ENCODE results near the gene KLF17.

KLF17 gene

DNA sequence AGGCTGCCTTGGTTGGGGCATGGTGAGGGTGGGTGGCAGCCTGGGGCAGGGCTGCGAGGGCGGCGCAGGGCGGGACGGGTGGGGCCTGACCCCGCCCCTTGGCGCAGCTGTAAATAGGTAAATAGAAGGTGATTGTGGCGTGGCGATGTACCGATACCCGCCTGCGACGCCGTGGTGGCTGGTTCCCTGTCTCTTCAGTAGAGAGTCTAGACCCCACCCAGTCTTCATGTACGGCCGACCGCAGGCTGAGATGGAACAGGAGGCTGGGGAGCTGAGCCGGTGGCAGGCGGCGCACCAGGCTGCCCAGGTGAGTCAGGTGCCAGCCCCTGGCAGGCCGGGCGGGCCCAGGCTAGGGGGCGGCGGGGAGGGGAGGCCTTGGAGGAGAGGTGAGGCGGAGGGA, at the start of gene KLF17:
TSS of gene KLF17 (plus strand) at position 140 of the 400 bp plus-strand sequence. CDS start at position 227, 87 bp downstream.
- H3K4me3 ChIP-seq (ENCODE audit: low read length), result no peak within 1 kb of the TSS
- no peaks in the 10 kb centered on the region; the same call in 1 of the 2 replicates for H3K27me3 ChIP-seq (ENCODE audit: control insufficient read depth, insufficient read depth, low read length)
- H3K36me3 ChIP-seq (ENCODE audit: control insufficient read depth, insufficient read depth, low read length), result no peaks in the 10 kb centered on the region
- no CpG with 5 or more reads among the region's 25 CpGs for WGBS (ENCODE audit: insufficient coverage, insufficient read length)
- no peaks in the 10 kb centered on the region for H3K4me1 ChIP-seq (ENCODE audit: control insufficient read depth, insufficient read depth, low read length)
- H3K9me3 ChIP-seq (ENCODE audit: control insufficient read depth, insufficient read depth, low read length), result no peaks in the 10 kb centered on the region
- no peak for DNase-seq (ENCODE audit: low read depth, low spot score)
- H3K27ac ChIP-seq (ENCODE audit: low read length), result no peak within 1 kb of the TSS

GRCh38 chr1:44071461-44071860, 47.2 kb upstream of the KLF17 start:
- Histone ChIP-seq H3K4me1 (ENCODE audit: control insufficient read depth, insufficient read depth, low read length) (no peaks in the 10 kb centered on the region), H3K4me3 (ENCODE audit: low read length) (no peak overlapping the region), H3K36me3 (ENCODE audit: control insufficient read depth, insufficient read depth, low read length) (no peaks in the 10 kb centered on the region), H3K27ac (ENCODE audit: low read length) (no peak overlapping the region), H3K27me3 (ENCODE audit: control insufficient read depth, insufficient read depth, low read length) (no peaks in the 10 kb centered on the region), H3K9me3 (ENCODE audit: control insufficient read depth, insufficient read depth, low read length) (no peaks in the 10 kb centered on the region)
- no CpG with 5 or more reads among the region's 3 CpGs for WGBS (ENCODE audit: insufficient coverage, insufficient read length)
- DNase-seq (ENCODE audit: low read depth, low spot score), result no peak

GRCh38 chr1:44072204-44072603, 46.4 kb upstream of the KLF17 start:
- no peak for DNase-seq (ENCODE audit: low read depth, low spot score)
- Histone ChIP-seq H3K4me1 (ENCODE audit: control insufficient read depth, insufficient read depth, low read length) (no peaks in the 10 kb centered on the region), H3K9me3 (ENCODE audit: control insufficient read depth, insufficient read depth, low read length) (no peaks in the 10 kb centered on the region), H3K27ac (ENCODE audit: low read length) (no peak overlapping the region), H3K27me3 (ENCODE audit: control insufficient read depth, insufficient read depth, low read length) (no peaks in the 10 kb centered on the region), H3K4me3 (ENCODE audit: low read length) (no peak overlapping the region), H3K36me3 (ENCODE audit: control insufficient read depth, insufficient read depth, low read length) (no peaks in the 10 kb centered on the region)

DNA sequence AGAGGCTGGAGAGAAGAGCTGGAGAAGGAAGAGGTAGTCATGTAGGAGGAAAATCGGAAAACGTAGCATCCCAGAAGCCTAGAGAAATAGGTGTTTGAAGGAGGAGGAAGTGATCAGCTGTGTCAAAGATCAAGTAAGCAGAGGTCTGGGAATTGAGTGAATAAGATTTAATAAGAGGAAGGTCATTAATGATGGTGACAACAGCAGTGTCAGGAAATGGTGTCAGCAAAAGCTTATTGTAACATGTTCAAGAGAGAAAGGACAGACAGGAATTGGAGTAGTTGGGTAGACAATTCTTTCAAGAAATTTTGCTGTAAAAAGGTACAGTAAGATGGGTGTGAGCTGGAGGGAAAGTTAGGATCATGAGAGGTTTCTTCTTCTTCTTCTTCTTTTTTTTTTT, 45.8 kb upstream of the KLF17 start:
- H3K9me3 ChIP-seq (ENCODE audit: control insufficient read depth, insufficient read depth, low read length), result no peaks in the 10 kb centered on the region
- DNase-seq (ENCODE audit: low read depth, low spot score), result no peak
- no peak overlapping the region for H3K4me3 ChIP-seq (ENCODE audit: low read length)
- WGBS (ENCODE audit: insufficient coverage, insufficient read length), result no CpG with 5 or more reads among the region's 2 CpGs
- H3K4me1 ChIP-seq (ENCODE audit: control insufficient read depth, insufficient read depth, low read length), result no peaks in the 10 kb centered on the region
- H3K36me3 ChIP-seq (ENCODE audit: control insufficient read depth, insufficient read depth, low read length), result no peaks in the 10 kb centered on the region
- H3K27me3 ChIP-seq (ENCODE audit: control insufficient read depth, insufficient read depth, low read length), result no peaks in the 10 kb centered on the region
- no peak overlapping the region for H3K27ac ChIP-seq (ENCODE audit: low read length)

DNA sequence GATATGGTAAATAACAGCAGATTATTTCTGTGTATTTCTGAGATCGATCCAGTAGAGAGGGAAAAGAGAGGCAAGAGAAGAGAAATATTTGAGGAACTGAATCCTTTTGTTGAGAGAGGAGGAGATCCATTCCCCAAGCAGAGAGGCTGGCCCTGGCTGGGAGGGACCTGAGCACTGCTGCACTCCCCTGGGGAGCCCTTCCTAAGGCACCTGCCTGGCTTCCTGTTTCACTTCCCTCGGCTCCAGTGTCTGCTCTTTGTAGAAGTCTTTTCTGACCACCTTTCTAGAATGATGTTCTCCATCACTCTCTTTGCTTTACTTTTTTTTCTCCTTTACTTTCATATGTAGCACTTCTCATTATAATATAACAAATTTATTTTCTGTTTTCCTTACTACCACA, 45.1 kb upstream of the KLF17 start:
- Histone ChIP-seq H3K27ac (ENCODE audit: low read length) (no peak overlapping the region), H3K9me3 (ENCODE audit: control insufficient read depth, insufficient read depth, low read length) (no peaks in the 10 kb centered on the region), H3K4me1 (ENCODE audit: control insufficient read depth, insufficient read depth, low read length) (no peaks in the 10 kb centered on the region), H3K4me3 (ENCODE audit: low read length) (no peak overlapping the region), H3K27me3 (ENCODE audit: control insufficient read depth, insufficient read depth, low read length) (no peaks in the 10 kb centered on the region), H3K36me3 (ENCODE audit: control insufficient read depth, insufficient read depth, low read length) (no peaks in the 10 kb centered on the region)
- no CpG with 5 or more reads among the region's 2 CpGs for WGBS (ENCODE audit: insufficient coverage, insufficient read length)
- no peak for DNase-seq (ENCODE audit: low read depth, low spot score)

- Histone ChIP-seq H3K4me3 (ENCODE audit: low read length) (no peak overlapping the region), H3K9me3 (ENCODE audit: control insufficient read depth, insufficient read depth, low read length) (no peaks in the 10 kb centered on the region), H3K36me3 (ENCODE audit: control insufficient read depth, insufficient read depth, low read length) (no peaks in the 10 kb centered on the region), H3K27ac (ENCODE audit: low read length) (no peak overlapping the region), H3K4me1 (ENCODE audit: control insufficient read depth, insufficient read depth, low read length) (no peaks in the 10 kb centered on the region), H3K27me3 (ENCODE audit: control insufficient read depth, insufficient read depth, low read length) (no peaks in the 10 kb centered on the region)
- DNase-seq (ENCODE audit: low read depth, low spot score), result no peak
- no CpG with 5 or more reads among the region's 3 CpGs for WGBS (ENCODE audit: insufficient coverage, insufficient read length)
These were observed 44.2 kb upstream of the KLF17 start for GRCh38 chr1:44074415-44074814.

DNA sequence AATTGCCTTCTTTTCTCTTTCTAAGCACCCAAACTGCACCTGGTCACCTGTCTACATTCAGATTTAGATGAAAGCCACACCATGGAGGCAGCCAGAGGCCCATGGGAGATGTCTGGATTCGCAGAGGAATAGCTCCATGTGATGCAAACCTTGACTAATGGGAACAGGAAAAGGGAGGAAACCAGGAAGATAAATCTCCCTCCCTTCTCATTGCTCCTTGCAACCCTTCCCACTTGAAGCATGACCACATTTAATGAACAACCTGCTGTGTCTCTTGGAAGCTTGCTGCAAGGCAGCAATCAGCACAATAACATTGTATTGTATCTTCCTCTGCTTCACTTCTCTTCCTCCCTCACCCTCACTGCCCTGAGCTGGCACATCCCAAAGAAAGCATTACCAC, 42.6 kb upstream of the KLF17 start:
- Histone ChIP-seq H3K27me3 (ENCODE audit: control insufficient read depth, insufficient read depth, low read length) (no peaks in the 10 kb centered on the region), H3K27ac (ENCODE audit: low read length) (no peak overlapping the region), H3K36me3 (ENCODE audit: control insufficient read depth, insufficient read depth, low read length) (no peaks in the 10 kb centered on the region), H3K4me3 (ENCODE audit: low read length) (no peak overlapping the region), H3K9me3 (ENCODE audit: control insufficient read depth, insufficient read depth, low read length) (no peaks in the 10 kb centered on the region), H3K4me1 (ENCODE audit: control insufficient read depth, insufficient read depth, low read length) (no peaks in the 10 kb centered on the region)
- no peak for DNase-seq (ENCODE audit: low read depth, low spot score)
- WGBS (ENCODE audit: insufficient coverage, insufficient read length), result no CpG with 5 or more reads among the region's 1 CpG

DNA sequence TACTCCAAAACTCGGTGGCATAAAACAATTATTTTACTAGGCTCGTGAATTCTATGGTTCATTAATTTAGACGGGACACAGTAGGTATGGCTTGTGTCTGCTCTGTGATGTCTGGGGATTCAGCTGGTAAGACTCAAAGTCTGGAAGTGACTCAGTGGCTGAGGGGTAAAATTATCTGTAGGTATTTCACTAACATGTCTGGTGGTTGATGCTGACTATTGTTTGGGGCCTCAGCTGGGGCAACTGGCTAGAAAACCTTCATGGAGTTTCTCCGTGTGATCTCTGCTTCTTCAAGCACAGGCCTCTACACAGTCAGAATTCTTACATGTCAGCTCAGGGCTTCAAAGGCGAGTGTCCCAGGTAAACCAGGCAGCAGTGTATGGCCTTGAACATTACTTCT, 41.2 kb upstream of the KLF17 start:
- Histone ChIP-seq H3K27me3 (ENCODE audit: control insufficient read depth, insufficient read depth, low read length) (no peaks in the 10 kb centered on the region), H3K9me3 (ENCODE audit: control insufficient read depth, insufficient read depth, low read length) (no peaks in the 10 kb centered on the region), H3K27ac (ENCODE audit: low read length) (no peak overlapping the region), H3K36me3 (ENCODE audit: control insufficient read depth, insufficient read depth, low read length) (no peaks in the 10 kb centered on the region), H3K4me1 (ENCODE audit: control insufficient read depth, insufficient read depth, low read length) (no peaks in the 10 kb centered on the region), H3K4me3 (ENCODE audit: low read length) (no peak overlapping the region)
- DNase-seq (ENCODE audit: low read depth, low spot score), result no peak
- WGBS (ENCODE audit: insufficient coverage, insufficient read length), result no CpG with 5 or more reads among the region's 5 CpGs

GRCh38 chr1:44078104-44078503, 40.5 kb upstream of the KLF17 start:
- Histone ChIP-seq H3K4me3 (ENCODE audit: low read length) (no peak overlapping the region), H3K4me1 (ENCODE audit: control insufficient read depth, insufficient read depth, low read length) (no peaks in the 10 kb centered on the region), H3K9me3 (ENCODE audit: control insufficient read depth, insufficient read depth, low read length) (no peaks in the 10 kb centered on the region), H3K27ac (ENCODE audit: low read length) (no peak overlapping the region), H3K27me3 (ENCODE audit: control insufficient read depth, insufficient read depth, low read length) (no peaks in the 10 kb centered on the region), H3K36me3 (ENCODE audit: control insufficient read depth, insufficient read depth, low read length) (no peaks in the 10 kb centered on the region)
- no peak for DNase-seq (ENCODE audit: low read depth, low spot score)
- WGBS (ENCODE audit: insufficient coverage, insufficient read length), result no CpG with 5 or more reads among the region's 2 CpGs

- no peaks in the 10 kb centered on the region for H3K4me1 ChIP-seq (ENCODE audit: control insufficient read depth, insufficient read depth, low read length)
- WGBS (ENCODE audit: insufficient coverage, insufficient read length), result no CpG with 5 or more reads among the region's 4 CpGs
- no peaks in the 10 kb centered on the region for H3K27me3 ChIP-seq (ENCODE audit: control insufficient read depth, insufficient read depth, low read length)
- no peak overlapping the region for H3K27ac ChIP-seq (ENCODE audit: low read length)
- no peaks in the 10 kb centered on the region for H3K9me3 ChIP-seq (ENCODE audit: control insufficient read depth, insufficient read depth, low read length)
- H3K36me3 ChIP-seq (ENCODE audit: control insufficient read depth, insufficient read depth, low read length), result no peaks in the 10 kb centered on the region
- no peak for DNase-seq (ENCODE audit: low read depth, low spot score)
- H3K4me3 ChIP-seq (ENCODE audit: low read length), result no peak overlapping the region
These were observed 39.1 kb upstream of the KLF17 start for GRCh38 chr1:44079566-44079965.

GRCh38 chr1:44084998-44085675, 33.5 kb upstream of the KLF17 start:
- Histone ChIP-seq H3K4me1 (ENCODE audit: control insufficient read depth, insufficient read depth, low read length) (peaks cover 6% of the 10 kb centered on the region; the same call in 1 of the 2 replicates), H3K9me3 (ENCODE audit: control insufficient read depth, insufficient read depth, low read length) (no peaks in the 10 kb centered on the region), H3K27me3 (ENCODE audit: control insufficient read depth, insufficient read depth, low read length) (no peaks in the 10 kb centered on the region), H3K27ac (ENCODE audit: low read length) (no peak overlapping the region), H3K4me3 (ENCODE audit: low read length) (no peak overlapping the region), H3K36me3 (ENCODE audit: control insufficient read depth, insufficient read depth, low read length) (no peaks in the 10 kb centered on the region)
- WGBS (ENCODE audit: insufficient coverage, insufficient read length), result no CpG with 5 or more reads among the region's 3 CpGs
- DNase-seq (ENCODE audit: low read depth, low spot score), result no peak

All from iPS DF 6.9 (cell line).